ENCODE data around the gene SLC44A4.
A peak's percentile ranks its signal among the peaks of the same experiment; 100 is the strongest.
"Not testable (repeated sequence)": the region's sequence is repeated elsewhere in the genome, so short reads cannot be mapped to it uniquely, and the experiment has no call there.

Gene SLC44A4

DNA sequence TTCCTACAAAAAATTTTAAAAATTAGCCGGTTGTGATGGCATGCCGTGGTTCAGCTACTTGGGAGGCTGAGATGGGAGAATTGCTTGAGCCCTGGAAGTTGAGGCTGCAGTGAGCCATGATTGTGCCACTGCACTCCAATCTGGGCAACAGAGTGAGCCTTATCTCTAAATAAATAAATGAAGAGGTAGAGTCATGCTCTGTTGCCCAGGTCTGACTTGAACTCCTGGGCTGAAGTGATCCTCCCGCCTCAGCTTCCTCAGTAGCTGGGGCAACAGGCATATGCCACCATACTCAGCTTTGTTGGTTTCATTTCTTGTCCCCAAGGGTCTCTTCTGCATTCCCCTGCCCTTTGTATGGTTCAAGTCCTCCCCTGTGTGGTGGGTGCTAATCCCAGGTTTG is 34.3 kb downstream of the SLC44A4 start:
- DNase-seq (ENCODE audit: extremely low read depth, insufficient read length): no peak
- peaks cover 4% of the 10 kb centered on the region for H3K36me3 ChIP-seq (ENCODE audit: control insufficient read depth, insufficient read depth, low read length)
- H3K4me3 ChIP-seq (replicated peaks; ENCODE audit: low read depth, low read length): no peak overlapping the region
- H3K27me3 ChIP-seq (replicated peaks; ENCODE audit: control insufficient read depth, insufficient read depth, low read length): no peaks in the 10 kb centered on the region
- TF ChIP-seq, protein P1, sequence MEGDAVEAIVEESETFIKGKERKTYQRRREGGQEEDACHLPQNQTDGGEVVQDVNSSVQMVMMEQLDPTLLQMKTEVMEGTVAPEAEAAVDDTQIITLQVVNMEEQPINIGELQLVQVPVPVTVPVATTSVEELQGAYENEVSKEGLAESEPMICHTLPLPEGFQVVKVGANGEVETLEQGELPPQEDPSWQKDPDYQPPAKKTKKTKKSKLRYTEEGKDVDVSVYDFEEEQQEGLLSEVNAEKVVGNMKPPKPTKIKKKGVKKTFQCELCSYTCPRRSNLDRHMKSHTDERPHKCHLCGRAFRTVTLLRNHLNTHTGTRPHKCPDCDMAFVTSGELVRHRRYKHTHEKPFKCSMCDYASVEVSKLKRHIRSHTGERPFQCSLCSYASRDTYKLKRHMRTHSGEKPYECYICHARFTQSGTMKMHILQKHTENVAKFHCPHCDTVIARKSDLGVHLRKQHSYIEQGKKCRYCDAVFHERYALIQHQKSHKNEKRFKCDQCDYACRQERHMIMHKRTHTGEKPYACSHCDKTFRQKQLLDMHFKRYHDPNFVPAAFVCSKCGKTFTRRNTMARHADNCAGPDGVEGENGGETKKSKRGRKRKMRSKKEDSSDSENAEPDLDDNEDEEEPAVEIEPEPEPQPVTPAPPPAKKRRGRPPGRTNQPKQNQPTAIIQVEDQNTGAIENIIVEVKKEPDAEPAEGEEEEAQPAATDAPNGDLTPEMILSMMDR (IDR thresholded peaks at IDR 0.05; ENCODE audit: insufficient read depth, low read length, poor library complexity, severe bottlenecking): no peak

DNA sequence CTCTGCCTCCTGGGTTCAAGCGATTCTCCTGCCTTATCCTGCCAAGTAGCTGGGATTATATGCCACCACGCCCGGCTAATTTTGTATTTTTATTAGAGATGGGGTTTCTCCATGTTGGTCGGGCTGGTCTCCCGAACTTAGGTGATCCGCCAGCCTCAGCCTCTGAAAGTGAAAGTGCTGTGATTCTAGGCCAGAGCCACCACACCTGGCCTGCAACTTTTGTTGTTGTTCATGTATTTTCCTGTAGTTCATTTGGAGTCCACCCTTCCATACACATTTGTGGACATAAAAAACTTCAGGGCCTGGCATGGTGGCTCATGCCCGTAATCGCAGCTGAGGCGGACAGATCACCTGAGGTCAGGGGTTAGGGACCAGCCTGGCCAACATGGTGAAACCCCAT is 36.7 kb downstream of the SLC44A4 start:
- DNase-seq (ENCODE audit: extremely low read depth, insufficient read length): no peak
- Histone ChIP-seq H3K4me3 (replicated peaks; ENCODE audit: low read depth, low read length) (no peak overlapping the region), H3K27me3 (replicated peaks; ENCODE audit: control insufficient read depth, insufficient read depth, low read length) (no peaks in the 10 kb centered on the region), H3K36me3 (ENCODE audit: control insufficient read depth, insufficient read depth, low read length) (peaks cover 19% of the 10 kb centered on the region)
- TF ChIP-seq, protein P1 (IDR thresholded peaks at IDR 0.05; ENCODE audit: insufficient read depth, low read length, poor library complexity, severe bottlenecking): no peak

DNA sequence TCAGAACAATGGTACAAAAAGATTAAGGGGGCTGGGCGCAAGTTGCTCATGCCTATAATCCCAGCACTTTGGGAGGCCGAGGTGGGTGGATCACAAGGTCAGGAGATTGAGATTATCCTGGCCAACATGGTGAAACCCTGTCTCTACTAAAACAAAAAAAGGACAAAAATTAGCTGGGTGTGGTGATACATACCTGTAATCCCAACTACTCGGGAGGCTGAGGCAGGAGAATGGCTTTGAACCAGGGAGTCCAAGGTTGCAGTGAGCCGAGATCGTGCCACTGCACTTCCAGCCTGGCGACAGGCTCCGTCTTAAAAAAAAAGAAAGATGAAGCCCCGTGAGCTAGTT is 39.0 kb downstream of the SLC44A4 start:
- H3K27me3 ChIP-seq (replicated peaks; ENCODE audit: control insufficient read depth, insufficient read depth, low read length); H3K4me3 ChIP-seq (replicated peaks; ENCODE audit: low read depth, low read length); DNase-seq (ENCODE audit: extremely low read depth, insufficient read length): not testable (repeated sequence)
- peaks cover 19% of the 10 kb centered on the region for H3K36me3 ChIP-seq (ENCODE audit: control insufficient read depth, insufficient read depth, low read length)

DNA sequence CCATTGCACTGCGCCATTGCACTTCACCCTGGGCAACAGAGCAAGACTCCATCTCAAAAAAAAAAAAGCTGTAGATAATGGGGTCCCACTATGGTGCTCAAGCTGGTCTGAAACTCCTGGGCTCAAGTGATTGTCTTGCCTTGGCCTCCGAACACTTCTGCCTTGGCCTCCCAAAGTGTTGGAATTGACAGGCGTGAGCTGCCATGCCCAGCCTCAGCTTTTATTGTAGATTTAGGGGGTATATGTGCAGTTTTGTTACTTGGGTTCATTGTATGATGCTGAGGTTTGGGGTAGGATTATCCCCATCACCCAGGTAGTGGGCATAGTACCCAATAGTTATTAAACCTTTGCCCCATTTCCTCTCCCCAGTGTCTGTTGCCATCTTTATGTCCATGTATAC is 39.8 kb downstream of the SLC44A4 start:
- TF ChIP-seq, protein P1 (IDR thresholded peaks at IDR 0.05; ENCODE audit: insufficient read depth, low read length, poor library complexity, severe bottlenecking): no peak
- H3K27me3 ChIP-seq (replicated peaks; ENCODE audit: control insufficient read depth, insufficient read depth, low read length): no peaks in the 10 kb centered on the region
- no peak for DNase-seq (ENCODE audit: extremely low read depth, insufficient read length)
- H3K4me3 ChIP-seq (replicated peaks; ENCODE audit: low read depth, low read length): peak overlapping the region; percentile 8; the same call in 1 of the 2 replicates
- H3K36me3 ChIP-seq (ENCODE audit: control insufficient read depth, insufficient read depth, low read length): peaks cover 19% of the 10 kb centered on the region

DNA sequence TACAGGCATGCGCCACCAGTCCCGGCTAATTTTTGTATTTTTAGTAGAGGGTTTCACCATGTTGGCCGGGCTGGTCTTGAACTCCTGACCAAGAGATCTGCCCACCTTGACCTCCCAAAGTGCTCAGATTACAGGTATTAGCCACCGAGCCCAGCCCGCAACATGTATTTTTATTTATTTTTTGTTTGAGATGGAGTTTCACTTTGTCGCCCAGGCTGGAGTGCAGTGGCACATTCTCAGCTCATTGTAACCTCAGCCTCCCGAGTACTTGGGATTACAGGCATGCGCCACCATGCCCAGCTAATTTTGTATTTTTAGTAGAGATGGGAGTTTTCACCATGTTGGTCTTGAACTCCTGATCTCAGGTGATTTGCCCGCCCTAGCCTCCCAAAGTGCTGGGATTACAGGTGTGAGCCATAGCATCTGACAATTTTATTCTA is 40.7 kb downstream of the SLC44A4 start:
- peaks cover 19% of the 10 kb centered on the region for H3K36me3 ChIP-seq (ENCODE audit: control insufficient read depth, insufficient read depth, low read length)
- H3K4me3 ChIP-seq (replicated peaks; ENCODE audit: low read depth, low read length): peak overlapping the region; percentile 78
- not testable (repeated sequence) for DNase-seq (ENCODE audit: extremely low read depth, insufficient read length); H3K27me3 ChIP-seq (replicated peaks; ENCODE audit: control insufficient read depth, insufficient read depth, low read length)

DNA sequence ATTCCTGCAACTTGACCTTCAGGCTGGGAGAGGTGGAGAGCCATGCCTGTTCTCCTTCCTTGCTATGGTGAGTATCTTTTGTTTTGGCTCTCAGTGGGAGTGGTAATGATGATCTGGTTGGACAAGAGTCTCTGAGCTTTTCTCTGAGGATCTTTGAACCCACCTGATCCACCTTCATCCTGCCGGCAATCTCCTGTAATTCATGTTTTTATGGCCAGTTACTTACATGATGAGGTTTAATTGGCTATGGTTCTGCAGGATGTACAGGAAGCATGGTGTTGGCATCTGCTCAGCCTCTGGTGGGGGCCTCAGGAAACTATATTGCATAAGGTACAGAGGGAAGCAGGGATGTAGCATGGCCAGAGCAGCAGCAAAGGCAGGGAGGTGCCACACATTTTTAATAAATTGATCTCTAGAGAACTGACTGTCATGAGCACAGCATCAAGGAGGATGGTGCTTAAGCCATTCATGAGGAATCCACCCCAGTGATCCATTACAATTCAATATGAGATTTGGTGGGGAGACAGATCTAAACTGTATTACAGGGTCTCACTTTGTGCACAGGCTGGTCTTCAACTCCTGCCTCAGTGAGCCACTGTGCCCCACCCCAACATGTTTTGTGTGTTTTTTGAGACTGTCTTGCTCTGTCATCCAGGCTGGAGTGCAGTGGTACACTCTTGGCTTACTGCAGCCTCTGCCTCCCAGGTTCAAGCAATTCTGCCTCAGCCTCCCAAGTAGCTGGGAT is 41.3 kb downstream of the SLC44A4 start:
- Histone ChIP-seq H3K27me3 (replicated peaks; ENCODE audit: control insufficient read depth, insufficient read depth, low read length) (no peaks in the 10 kb centered on the region), H3K36me3 (ENCODE audit: control insufficient read depth, insufficient read depth, low read length) (peaks cover 19% of the 10 kb centered on the region), H3K4me3 (replicated peaks; ENCODE audit: low read depth, low read length) (peak overlapping the region; percentile 78)
- TF ChIP-seq, protein P1 (IDR thresholded peaks at IDR 0.05; ENCODE audit: insufficient read depth, low read length, poor library complexity, severe bottlenecking): no peak
- no peak for DNase-seq (ENCODE audit: extremely low read depth, insufficient read length)
